ENCODE measurements around the gene GHRL. TPM values are rescaled to one million over a fixed set of nuclear protein-coding genes. Genes with fewer than 3 reads are reported as not detected.

Gene GHRL
- total RNA-seq, 1 experiment from 2014 or later: not detected

DNA sequence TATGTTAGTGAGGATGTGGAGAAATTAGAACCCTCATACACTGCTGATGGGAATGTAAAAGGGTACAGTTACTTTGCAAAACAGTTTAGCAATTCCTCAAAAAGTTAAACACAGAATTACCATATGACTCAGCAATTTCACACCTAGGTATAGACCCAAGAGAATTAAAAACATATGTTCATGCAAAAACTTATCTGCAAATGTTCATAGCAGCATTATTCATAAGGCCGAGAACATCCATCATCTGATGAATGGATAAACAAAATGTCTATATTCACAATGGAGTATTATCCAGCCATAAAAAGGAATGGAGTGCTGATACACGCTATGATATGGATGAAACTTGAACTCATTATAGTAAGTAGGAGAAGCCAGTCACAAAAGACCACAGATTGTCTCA, 17.8 kb upstream of the GHRL start:
- no peak for DNase-seq
- Histone ChIP-seq H3K9me3 (no peaks in the 10 kb centered on the region), H3K4me1 (no peaks in the 10 kb centered on the region), H3K36me3 (ENCODE audit: control insufficient read depth, insufficient read depth, low read length) (peaks cover 4% of the 10 kb centered on the region), H3K4me3 (ENCODE audit: low read depth, low read length) (no peak overlapping the region), H3K27me3 (replicated peaks; ENCODE audit: control insufficient read depth, insufficient read depth, low read length) (no peaks in the 10 kb centered on the region)
- POLR2A ChIA-PET: no interaction called here
- CTCF ChIA-PET: no interaction called here
- no peaks in the 10 kb centered on the region for H3K27me3 Mint-ChIP-seq (ENCODE audit: insufficient read depth, unreplicated experiment)
- no peak overlapping the region for H3K4me3 Mint-ChIP-seq (ENCODE audit: unreplicated experiment)
- intact Hi-C loops (cut with micrococcal nuclease; ENCODE audit: unreplicated experiment): no loop called here
- peaks cover 97% of the 10 kb centered on the region for H3K36me3 Mint-ChIP-seq (ENCODE audit: insufficient read depth, unreplicated experiment)
- TF ChIP-seq, protein P1, sequence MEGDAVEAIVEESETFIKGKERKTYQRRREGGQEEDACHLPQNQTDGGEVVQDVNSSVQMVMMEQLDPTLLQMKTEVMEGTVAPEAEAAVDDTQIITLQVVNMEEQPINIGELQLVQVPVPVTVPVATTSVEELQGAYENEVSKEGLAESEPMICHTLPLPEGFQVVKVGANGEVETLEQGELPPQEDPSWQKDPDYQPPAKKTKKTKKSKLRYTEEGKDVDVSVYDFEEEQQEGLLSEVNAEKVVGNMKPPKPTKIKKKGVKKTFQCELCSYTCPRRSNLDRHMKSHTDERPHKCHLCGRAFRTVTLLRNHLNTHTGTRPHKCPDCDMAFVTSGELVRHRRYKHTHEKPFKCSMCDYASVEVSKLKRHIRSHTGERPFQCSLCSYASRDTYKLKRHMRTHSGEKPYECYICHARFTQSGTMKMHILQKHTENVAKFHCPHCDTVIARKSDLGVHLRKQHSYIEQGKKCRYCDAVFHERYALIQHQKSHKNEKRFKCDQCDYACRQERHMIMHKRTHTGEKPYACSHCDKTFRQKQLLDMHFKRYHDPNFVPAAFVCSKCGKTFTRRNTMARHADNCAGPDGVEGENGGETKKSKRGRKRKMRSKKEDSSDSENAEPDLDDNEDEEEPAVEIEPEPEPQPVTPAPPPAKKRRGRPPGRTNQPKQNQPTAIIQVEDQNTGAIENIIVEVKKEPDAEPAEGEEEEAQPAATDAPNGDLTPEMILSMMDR (IDR thresholded peaks at IDR 0.05; ENCODE audit: insufficient read depth in 1 of 2, low read depth in 1 of 2, low read length in 1 of 2, severe bottlenecking in 1 of 2, unreplicated experiment in 1 of 2): no peak
- no TSS peak for BruUV-seq (replicated peaks)
- no peaks in the 10 kb centered on the region for H3K4me1 Mint-ChIP-seq (ENCODE audit: low read depth, unreplicated experiment)
- no peak overlapping the region for H3K27ac Mint-ChIP-seq (ENCODE audit: unreplicated experiment)
- no peaks in the 10 kb centered on the region for H3K9me3 Mint-ChIP-seq (ENCODE audit: unreplicated experiment)

DNA sequence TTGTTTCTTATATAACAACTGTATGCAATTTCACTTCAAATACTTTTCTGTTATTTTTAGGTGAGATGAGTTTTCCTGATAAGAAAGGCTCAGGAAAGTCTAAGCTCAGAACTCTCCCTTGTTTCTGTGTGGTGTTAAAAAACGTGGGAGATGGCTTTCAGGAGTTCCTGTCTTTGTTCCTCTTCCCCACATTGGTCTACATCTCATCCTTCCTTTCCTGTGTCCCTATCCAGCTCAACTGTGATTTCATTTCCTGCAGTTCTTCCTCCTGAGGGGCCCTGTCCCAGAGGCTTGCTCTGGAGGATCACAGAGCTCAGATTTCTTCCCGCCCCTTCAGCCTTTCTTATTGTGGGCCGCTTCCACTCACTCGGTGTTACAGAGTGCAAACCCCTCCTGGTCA, 17.0 kb upstream of the GHRL start:
- H3K4me1 ChIP-seq: no peaks in the 10 kb centered on the region
- peaks cover 2% of the 10 kb centered on the region for H3K36me3 ChIP-seq (ENCODE audit: control insufficient read depth, insufficient read depth, low read length)
- Mint-ChIP-seq H3K27ac (ENCODE audit: unreplicated experiment) (no peak overlapping the region), H3K9me3 (ENCODE audit: unreplicated experiment) (no peaks in the 10 kb centered on the region), H3K27me3 (ENCODE audit: insufficient read depth, unreplicated experiment) (no peaks in the 10 kb centered on the region), H3K36me3 (ENCODE audit: insufficient read depth, unreplicated experiment) (peaks cover 100% of the 10 kb centered on the region), H3K4me3 (ENCODE audit: unreplicated experiment) (no peak overlapping the region), H3K4me1 (ENCODE audit: low read depth, unreplicated experiment) (no peaks in the 10 kb centered on the region)
- no peak overlapping the region for H3K4me3 ChIP-seq (ENCODE audit: low read depth, low read length)
- no peak for DNase-seq
- H3K9me3 ChIP-seq: no peaks in the 10 kb centered on the region
- no peaks in the 10 kb centered on the region for H3K27me3 ChIP-seq (replicated peaks; ENCODE audit: control insufficient read depth, insufficient read depth, low read length)
- POLR2A ChIA-PET: no interaction called here
- intact Hi-C loops (cut with micrococcal nuclease; ENCODE audit: unreplicated experiment): no loop called here
- BruUV-seq (replicated peaks): no TSS peak
- CTCF ChIA-PET: no interaction called here
- TF ChIP-seq, protein P1 (IDR thresholded peaks at IDR 0.05; ENCODE audit: insufficient read depth in 1 of 2, low read depth in 1 of 2, low read length in 1 of 2, severe bottlenecking in 1 of 2, unreplicated experiment in 1 of 2): no peak

DNA sequence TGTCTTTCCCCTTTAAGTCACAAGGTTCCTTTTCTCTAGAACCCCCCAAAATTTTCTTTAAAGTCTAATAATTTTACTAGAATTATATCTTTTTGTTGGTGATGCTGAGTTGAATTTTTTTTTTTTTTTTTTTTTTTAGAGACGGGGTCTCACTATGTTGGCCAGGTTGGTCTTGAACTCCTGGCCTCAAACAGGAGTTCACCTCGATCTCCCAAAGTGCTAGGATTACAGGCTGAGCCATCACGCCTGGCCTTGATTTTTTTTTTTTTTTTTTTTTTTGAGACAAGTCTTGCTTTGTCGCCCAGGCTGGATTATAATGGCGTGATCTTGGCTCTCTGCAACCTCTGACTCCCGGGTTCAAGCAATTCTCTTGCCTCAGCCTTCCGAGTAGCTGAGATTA, 15.9 kb upstream of the GHRL start:
- Histone ChIP-seq H3K27me3 (replicated peaks; ENCODE audit: control insufficient read depth, insufficient read depth, low read length) (no peaks in the 10 kb centered on the region), H3K36me3 (ENCODE audit: control insufficient read depth, insufficient read depth, low read length) (peaks cover 6% of the 10 kb centered on the region), H3K9me3 (no peaks in the 10 kb centered on the region), H3K4me3 (ENCODE audit: low read depth, low read length) (no peak overlapping the region), H3K4me1 (no peaks in the 10 kb centered on the region)
- H3K27ac Mint-ChIP-seq (ENCODE audit: unreplicated experiment): no peak overlapping the region
- H3K4me1 Mint-ChIP-seq (ENCODE audit: low read depth, unreplicated experiment): no peaks in the 10 kb centered on the region
- no peak for DNase-seq
- CTCF ChIA-PET: no interaction called here
- BruUV-seq (replicated peaks): no TSS peak
- peaks cover 100% of the 10 kb centered on the region for H3K36me3 Mint-ChIP-seq (ENCODE audit: insufficient read depth, unreplicated experiment)
- no peak overlapping the region for H3K4me3 Mint-ChIP-seq (ENCODE audit: unreplicated experiment)
- TF ChIP-seq, protein P1 (IDR thresholded peaks at IDR 0.05; ENCODE audit: insufficient read depth in 1 of 2, low read depth in 1 of 2, low read length in 1 of 2, severe bottlenecking in 1 of 2, unreplicated experiment in 1 of 2): no peak
- intact Hi-C loops (cut with micrococcal nuclease; ENCODE audit: unreplicated experiment): no loop called here
- POLR2A ChIA-PET: no interaction called here
- no peaks in the 10 kb centered on the region for H3K9me3 Mint-ChIP-seq (ENCODE audit: unreplicated experiment)
- no peaks in the 10 kb centered on the region for H3K27me3 Mint-ChIP-seq (ENCODE audit: insufficient read depth, unreplicated experiment)

All from Caco-2 (cell line).